ENCODE measurements around the gene ADGRL1. TPM values are rescaled to one million over a fixed set of nuclear protein-coding genes. Genes with fewer than 3 reads are reported as not detected.
"Not testable (repeated sequence)": the region's sequence is repeated elsewhere in the genome, so short reads cannot be mapped to it uniquely, and the experiment has no call there.

ADGRL1 gene
- total RNA-seq, 2 donors from 2014 or later: 70.8 to 82.6 TPM

DNA sequence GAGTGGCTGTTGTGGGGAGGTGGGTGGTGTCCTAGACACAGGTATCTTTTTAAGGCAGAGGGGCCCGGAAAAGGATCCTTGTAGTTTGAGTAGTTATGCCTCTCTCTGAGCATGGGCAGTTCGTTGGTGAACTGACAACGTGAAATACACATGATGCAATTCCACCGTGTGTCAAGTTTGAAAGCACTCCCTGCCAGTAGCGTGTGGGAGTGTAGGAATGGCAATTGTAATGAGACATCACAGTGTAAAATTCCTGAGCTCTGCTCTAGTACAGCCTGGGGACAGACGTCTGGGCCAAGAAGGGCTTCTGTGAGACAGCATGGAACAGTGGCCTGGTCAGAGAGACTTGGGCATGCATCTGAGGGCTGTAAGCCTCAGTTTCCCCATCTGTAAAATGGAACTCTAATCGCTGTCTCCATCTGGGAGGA lies 59.2 kb downstream of the ADGRL1 start:
- H3K27me3 Mint-ChIP-seq (ENCODE audit: insufficient read depth): no peaks in the 10 kb centered on the region
- DNase-seq: no peak
- TF ChIP-seq, protein P1, sequence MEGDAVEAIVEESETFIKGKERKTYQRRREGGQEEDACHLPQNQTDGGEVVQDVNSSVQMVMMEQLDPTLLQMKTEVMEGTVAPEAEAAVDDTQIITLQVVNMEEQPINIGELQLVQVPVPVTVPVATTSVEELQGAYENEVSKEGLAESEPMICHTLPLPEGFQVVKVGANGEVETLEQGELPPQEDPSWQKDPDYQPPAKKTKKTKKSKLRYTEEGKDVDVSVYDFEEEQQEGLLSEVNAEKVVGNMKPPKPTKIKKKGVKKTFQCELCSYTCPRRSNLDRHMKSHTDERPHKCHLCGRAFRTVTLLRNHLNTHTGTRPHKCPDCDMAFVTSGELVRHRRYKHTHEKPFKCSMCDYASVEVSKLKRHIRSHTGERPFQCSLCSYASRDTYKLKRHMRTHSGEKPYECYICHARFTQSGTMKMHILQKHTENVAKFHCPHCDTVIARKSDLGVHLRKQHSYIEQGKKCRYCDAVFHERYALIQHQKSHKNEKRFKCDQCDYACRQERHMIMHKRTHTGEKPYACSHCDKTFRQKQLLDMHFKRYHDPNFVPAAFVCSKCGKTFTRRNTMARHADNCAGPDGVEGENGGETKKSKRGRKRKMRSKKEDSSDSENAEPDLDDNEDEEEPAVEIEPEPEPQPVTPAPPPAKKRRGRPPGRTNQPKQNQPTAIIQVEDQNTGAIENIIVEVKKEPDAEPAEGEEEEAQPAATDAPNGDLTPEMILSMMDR (conservative IDR thresholded peaks at IDR 0.05): no peak
- no peaks in the 10 kb centered on the region for H3K9me3 Mint-ChIP-seq
- no peak overlapping the region for H3K4me3 Mint-ChIP-seq
- peaks cover 2% of the 10 kb centered on the region for H3K4me1 Mint-ChIP-seq
- Histone ChIP-seq H3K4me1 (ENCODE audit: control insufficient read depth, insufficient read depth, low read length) (no peaks in the 10 kb centered on the region), H3K27me3 (ENCODE audit: control insufficient read depth, insufficient read depth, low read length, poor library complexity, severe bottlenecking) (no peaks in the 10 kb centered on the region), H3K9ac (ENCODE audit: extremely low read depth, low read length, poor library complexity, severe bottlenecking) (no peak overlapping the region), H3K9me3 (ENCODE audit: control insufficient read depth, low read length) (no peaks in the 10 kb centered on the region), H3K27ac (ENCODE audit: low read depth, low read length) (no peak overlapping the region), H3K36me3 (ENCODE audit: control insufficient read depth, insufficient read depth, low read length) (no peaks in the 10 kb centered on the region), H3K4me3 (ENCODE audit: low read length) (no peak overlapping the region)
- WGBS, 2 experiments (ENCODE audit: insufficient coverage in 1 of 2, insufficient read length in 1 of 2): 80 to 85% methylated on average over 7 of the region's 7 CpGs
- H3K36me3 Mint-ChIP-seq (ENCODE audit: low read depth): peaks cover 3% of the 10 kb centered on the region
- no peak overlapping the region for H3K27ac Mint-ChIP-seq

GRCh38 chr19:14146169-14146568 lies 59.8 kb downstream of the ADGRL1 start:
- not testable (repeated sequence) for H3K4me1 Mint-ChIP-seq; H3K27ac Mint-ChIP-seq; H3K9me3 ChIP-seq (ENCODE audit: control insufficient read depth, low read length); H3K9ac ChIP-seq (ENCODE audit: extremely low read depth, low read length, poor library complexity, severe bottlenecking); H3K36me3 ChIP-seq (ENCODE audit: control insufficient read depth, insufficient read depth, low read length); DNase-seq; H3K9me3 Mint-ChIP-seq; H3K27me3 ChIP-seq (ENCODE audit: control insufficient read depth, insufficient read depth, low read length, poor library complexity, severe bottlenecking); H3K4me3 ChIP-seq (ENCODE audit: low read length); H3K4me3 Mint-ChIP-seq; H3K36me3 Mint-ChIP-seq (ENCODE audit: low read depth); H3K27me3 Mint-ChIP-seq (ENCODE audit: insufficient read depth); H3K27ac ChIP-seq (ENCODE audit: low read depth, low read length); H3K4me1 ChIP-seq (ENCODE audit: control insufficient read depth, insufficient read depth, low read length)
- 89 to 93% methylated on average over 5 to 9 of the region's 10 CpGs for WGBS, 2 experiments (ENCODE audit: insufficient coverage in 1 of 2, insufficient read length in 1 of 2)

GRCh38 chr19:14145381-14145780 lies 60.6 kb downstream of the ADGRL1 start:
- 84 to 91% methylated on average over 6 of the region's 6 CpGs for WGBS, 2 experiments (ENCODE audit: insufficient coverage in 1 of 2, insufficient read length in 1 of 2)
- H3K9me3 ChIP-seq (ENCODE audit: control insufficient read depth, low read length): no peaks in the 10 kb centered on the region
- TF ChIP-seq, protein P1 (conservative IDR thresholded peaks at IDR 0.05): no peak
- H3K9ac ChIP-seq (ENCODE audit: extremely low read depth, low read length, poor library complexity, severe bottlenecking): no peak overlapping the region
- H3K4me3 Mint-ChIP-seq: no peak overlapping the region
- H3K36me3 ChIP-seq (ENCODE audit: control insufficient read depth, insufficient read depth, low read length): no peaks in the 10 kb centered on the region
- no peak for DNase-seq
- H3K9me3 Mint-ChIP-seq: no peaks in the 10 kb centered on the region
- no peaks in the 10 kb centered on the region for H3K36me3 Mint-ChIP-seq (ENCODE audit: low read depth)
- H3K27me3 ChIP-seq (ENCODE audit: control insufficient read depth, insufficient read depth, low read length, poor library complexity, severe bottlenecking): no peaks in the 10 kb centered on the region
- H3K4me1 Mint-ChIP-seq: peaks cover 2% of the 10 kb centered on the region
- H3K27ac Mint-ChIP-seq: no peak overlapping the region
- H3K4me3 ChIP-seq (ENCODE audit: low read length): no peak overlapping the region
- no peak overlapping the region for H3K27ac ChIP-seq (ENCODE audit: low read depth, low read length)
- no peaks in the 10 kb centered on the region for H3K27me3 Mint-ChIP-seq (ENCODE audit: insufficient read depth)
- H3K4me1 ChIP-seq (ENCODE audit: control insufficient read depth, insufficient read depth, low read length): no peaks in the 10 kb centered on the region

Data from endodermal cell (in vitro differentiated cells).